GM18519 (cell line): ENCODE measurements around the gene KIAA1614.

Experiments used
- ATAC-seq: cut with Tn5 transposase; IDR thresholded peaks from one replicate; pipeline ENCODE4 v1.9.1; 2021; ENCODE audit warnings: mild to moderate bottlenecking, moderate library complexity; ENCODE audit not compliant: unreplicated experiment, low FRiP score

Gene KIAA1614

GRCh38 chr1:180939073-180939710 is 26.5 kb downstream of the KIAA1614 start:
- ATAC-seq = no peak

DNA sequence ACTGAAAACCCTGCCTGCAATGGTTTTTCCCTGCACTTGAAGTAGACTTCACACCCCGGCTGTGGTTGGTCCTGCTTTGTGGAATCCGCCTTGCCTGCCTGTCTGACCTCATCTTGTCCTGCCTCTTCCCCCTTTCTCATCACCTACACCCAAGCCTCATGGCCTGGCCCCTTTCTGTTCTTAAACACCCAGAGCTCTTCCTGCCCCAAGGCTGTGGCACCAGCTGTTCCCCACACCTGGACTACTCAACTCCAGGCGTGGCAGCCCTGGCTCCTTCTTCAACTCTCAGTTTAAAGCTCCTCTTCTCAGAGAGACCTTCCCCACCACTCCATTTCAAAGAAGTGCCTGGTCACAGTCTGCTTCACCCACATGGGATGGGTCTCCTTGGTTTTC is 27.0 kb downstream of the KIAA1614 start:
- ATAC-seq = no peak

GRCh38 chr1:180940445-180940844 is 27.7 kb downstream of the KIAA1614 start:
- no peak for ATAC-seq

- ATAC-seq = no peak
Measured at GRCh38 chr1:180941518-180942275, 29.0 kb downstream of the KIAA1614 start.

- ATAC-seq = no peak
Measured at GRCh38 chr1:180945151-180945550, 32.5 kb downstream of the KIAA1614 start.

DNA sequence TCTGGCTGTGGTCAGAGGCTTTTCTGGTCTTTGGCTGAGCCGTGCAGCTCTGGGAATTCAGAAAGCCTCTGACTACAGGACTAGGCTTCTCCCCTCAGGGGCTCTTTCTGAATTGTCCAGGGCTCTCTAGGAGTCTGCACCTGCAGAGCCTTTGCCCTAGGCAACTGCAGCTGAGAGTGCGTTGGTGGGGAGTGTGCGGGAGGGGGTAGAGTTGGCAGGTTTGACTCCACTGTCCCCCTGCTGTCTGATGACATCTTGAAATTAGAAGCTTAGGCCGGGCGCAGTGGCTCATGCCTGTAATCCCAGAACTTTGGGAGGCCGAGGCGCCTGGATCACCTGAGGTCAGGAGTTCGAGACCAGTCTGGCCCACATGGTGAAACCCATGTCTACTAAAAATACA is 32.9 kb downstream of the KIAA1614 start:
- ATAC-seq = no peak

GRCh38 chr1:180946056-180946455 is 33.4 kb downstream of the KIAA1614 start:
- no peak for ATAC-seq

DNA sequence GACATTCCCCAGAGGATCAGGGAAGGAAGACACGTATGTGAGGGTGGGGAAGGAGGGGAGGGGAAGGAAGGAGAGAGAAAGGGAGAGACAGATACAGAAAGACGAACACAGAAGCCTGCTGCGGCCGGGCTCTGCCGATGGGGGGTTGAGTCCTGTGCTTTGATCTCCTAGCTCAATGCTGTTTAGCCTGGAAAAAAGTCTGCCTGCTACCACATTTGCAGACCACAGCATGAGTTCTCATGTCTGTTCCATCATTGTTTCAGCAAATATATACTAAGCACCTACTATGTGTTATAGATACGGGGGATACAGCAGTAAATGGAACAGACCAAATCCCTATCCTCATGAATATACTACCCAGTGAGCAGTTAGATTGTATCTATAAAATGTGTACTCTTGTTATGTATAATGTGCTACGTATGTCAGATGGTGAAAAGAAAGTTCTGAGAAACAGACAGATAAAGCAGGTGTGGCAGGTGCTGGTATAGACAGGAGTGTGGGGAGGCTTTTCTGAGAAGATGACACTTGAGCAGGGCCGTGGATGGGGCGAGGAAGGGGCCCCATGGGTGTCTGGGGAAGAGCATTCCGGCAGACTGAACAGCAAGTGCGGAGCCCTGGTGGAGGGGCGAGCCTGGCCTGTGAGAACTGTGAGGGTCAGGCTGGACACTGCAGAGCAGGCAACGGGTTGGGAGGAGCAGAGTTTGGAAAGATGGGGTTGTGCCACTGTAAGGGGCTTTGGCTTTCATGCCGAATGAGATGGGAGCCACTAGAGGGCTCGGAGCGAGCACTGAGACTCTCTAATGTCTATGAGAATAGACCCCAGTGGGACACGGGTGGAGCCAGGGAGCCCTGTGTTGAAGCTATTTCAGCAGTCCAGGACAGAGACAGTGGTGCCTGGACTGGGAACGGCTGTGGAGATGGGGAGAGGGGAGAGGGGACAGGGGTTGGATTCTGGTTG is 34.1 kb downstream of the KIAA1614 start:
- no peak for ATAC-seq

- no peak for ATAC-seq
Measured at GRCh38 chr1:180947499-180947885, 34.8 kb downstream of the KIAA1614 start.

DNA sequence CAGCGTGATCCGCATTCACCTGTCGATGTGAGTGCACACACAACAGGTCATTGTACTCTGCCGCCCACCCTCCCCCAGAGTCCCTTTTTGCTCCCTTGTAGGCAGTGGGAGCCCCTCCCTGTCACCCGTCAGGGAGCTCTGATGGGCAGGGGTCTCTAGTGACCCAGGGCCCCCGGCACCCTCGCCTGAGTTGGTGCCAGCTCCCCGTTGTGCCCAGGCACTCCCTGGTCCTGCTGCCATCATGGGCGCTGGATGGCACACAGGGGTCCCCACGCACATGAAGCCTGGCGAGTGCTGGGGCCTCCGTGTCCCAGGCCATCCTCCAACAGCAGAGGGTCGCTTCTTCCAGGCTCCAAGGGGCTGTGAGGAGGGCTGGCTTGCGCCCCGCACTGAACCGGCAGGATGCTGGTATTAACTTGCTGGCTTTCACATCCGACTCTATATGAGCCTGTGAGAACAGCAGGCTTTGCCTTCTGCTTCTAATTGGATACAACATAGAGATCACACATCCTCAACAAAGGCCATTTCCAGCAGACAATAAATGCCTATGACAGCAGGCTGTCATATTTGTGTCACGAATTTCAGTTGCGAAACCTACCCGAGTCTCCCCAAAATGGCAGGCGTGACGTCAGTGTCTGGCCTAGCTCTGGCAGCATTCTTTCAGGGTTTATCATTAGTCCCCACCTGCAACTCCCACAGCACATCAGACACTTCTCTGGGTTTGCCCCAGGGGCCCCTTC is 35.4 kb downstream of the KIAA1614 start:
- no peak for ATAC-seq

GRCh38 chr1:180948641-180949615 is 36.2 kb downstream of the KIAA1614 start:
- ATAC-seq = no peak

DNA sequence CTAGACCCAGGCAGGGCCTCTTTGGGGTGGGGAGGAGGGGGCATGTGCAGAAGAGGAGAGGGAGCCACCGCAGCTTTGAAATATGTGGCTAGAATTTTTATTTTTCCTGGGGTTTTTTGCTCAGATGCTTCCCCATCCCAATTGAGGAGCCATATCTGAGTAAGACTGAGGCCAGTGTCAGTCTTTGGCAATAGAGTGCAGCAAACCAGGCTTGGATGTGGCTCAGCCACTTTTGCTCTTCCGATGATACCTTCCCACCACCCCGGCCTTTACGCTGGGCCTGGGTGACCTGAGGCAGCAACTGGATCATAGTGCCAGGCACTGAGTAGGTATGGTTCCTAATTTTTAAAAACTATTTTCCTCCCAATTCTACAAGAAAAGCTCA is 36.9 kb downstream of the KIAA1614 start:
- ATAC-seq = no peak

GRCh38 chr1:180950321-180950720 is 37.6 kb downstream of the KIAA1614 start:
- no peak for ATAC-seq

GRCh38 chr1:180951186-180951745 is 38.6 kb downstream of the KIAA1614 start:
- no peak for ATAC-seq

DNA sequence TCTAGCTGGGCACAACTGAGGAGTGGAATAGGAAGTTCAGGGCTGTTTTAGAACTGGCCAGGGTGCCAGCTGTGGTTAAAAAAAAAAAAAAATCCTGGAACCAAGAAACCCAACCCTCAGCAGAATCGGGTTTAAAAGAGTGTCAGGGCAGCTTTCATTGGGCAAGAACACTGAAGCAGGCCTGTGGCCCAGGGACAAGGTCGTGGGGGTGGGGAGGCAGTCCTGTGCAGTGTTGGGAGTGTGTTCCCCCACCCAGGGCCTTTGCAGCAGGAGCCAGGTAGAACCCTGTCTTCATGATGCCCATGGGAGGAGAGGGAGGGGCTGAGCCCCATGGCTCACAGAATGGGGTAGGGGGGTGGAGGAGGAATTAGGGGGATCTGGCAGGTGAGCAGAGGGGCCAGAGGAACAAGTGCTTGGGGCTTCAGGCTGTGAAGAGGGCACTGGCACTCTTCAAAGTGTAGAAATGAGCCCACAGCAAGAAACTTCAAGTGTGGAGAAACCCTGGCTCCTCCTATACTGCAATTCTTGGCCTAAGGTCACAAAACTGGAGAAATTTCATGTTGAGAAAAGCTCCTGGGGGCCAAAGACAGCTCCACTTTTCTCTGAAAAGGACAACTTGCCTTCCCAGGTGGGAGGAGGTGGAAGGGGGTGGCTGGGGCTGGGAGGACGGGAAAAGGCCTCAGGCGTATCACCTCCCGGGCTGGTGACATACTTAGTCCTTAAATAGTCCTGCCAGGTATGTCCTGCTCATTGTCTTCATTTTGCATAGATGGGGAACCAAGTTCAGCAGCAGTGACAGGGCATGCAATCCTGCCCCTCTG is 39.3 kb downstream of the KIAA1614 start:
- ATAC-seq = no peak

DNA sequence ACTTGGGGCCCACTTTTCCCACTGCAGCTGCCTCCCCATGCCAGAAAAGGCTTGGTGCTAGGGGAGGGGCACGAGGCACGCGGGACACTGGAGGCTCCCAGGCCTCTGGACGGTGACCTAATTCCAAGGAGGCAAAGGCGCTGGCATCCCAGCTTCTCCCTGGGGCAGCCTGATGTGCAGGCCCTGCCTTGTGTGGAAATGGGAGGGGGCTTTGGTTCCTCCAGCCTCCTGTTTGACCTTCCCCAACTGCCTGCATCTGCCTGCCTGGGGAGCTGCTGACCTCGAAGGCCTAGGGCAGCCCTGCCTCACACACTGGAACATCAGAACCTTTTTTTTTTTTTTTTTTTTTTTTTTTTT is 39.9 kb downstream of the KIAA1614 start:
- ATAC-seq = no peak

DNA sequence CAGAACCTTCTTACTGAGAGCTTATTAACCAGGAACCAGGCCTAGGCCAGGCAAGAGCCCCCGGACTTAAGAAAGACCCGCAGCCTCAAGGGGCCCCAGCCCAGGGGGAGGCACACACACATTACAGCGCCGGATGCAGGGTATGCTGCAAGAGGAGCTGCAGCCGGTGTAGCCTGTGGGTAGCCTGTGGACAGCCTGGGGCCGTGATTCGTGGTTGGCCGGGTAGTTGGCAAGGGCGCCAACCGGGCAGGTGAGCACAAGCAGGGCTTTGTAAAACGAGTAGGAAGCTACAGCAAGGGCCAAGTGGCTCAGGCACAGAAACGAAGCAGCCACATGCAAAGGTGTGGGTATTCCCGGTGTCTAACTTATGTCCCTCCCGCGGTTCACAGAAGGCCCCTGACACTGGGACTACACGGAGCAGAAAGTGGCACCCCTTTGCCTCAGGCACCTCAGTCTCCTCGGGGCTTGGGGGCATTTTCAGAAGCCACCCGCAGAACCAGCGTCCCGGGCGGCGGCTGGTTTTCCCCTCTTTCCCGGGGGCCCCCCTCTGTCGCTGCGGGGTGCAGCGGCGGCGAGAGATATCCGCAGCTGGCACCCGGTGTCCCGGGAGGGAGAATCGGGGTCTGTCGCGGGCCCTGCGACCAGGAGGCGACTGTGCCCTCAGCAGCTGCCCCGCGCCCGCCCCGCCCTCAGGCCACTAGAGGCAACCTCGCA is 40.8 kb downstream of the KIAA1614 start:
- no peak for ATAC-seq
